A549 (cell line): ENCODE results near the gene NUB1. TPM values are rescaled to one million over a fixed set of nuclear protein-coding genes. Genes with fewer than 3 reads are reported as not detected.

Experiments used
- ATAC-seq, 2 experiments: fragments of 200-7000 bp in 1 of 2; fragments of >200 bp in 1 of 2; cut with Nextera tagmentation in 1 of 2; cut with Tn5 transposase in 1 of 2; 3 replicates each; pipeline versions ENCODE4 v1.8.0 to v1.9.1; 2018 to 2020; ENCODE audit warnings: mild to moderate bottlenecking in 1 of 2, moderate library complexity in 1 of 2
- CTCF ChIA-PET: fragments of 300-600 bp; sonication (Branson Sonifier 250); formaldehyde crosslinking; extraction: SDS; loops from one replicate; lab custom pipeline; 2021; ENCODE audit warnings: antibody characterized with exemption, inconsistent platforms; lab: Yijun Ruan, JAX
- POLR2A ChIA-PET: fragments of 350-600 bp; formaldehyde crosslinking; extraction: SDS; loops from one replicate; lab custom pipeline; 2021; ENCODE audit warnings: antibody characterized with exemption, inconsistent platforms; lab: Yijun Ruan, JAX
- DNase-seq, 2 experiments: peaks; one replicate each; pipeline versions ENCODE4 v3.0.0 to v3.0.0-alpha.2; 2011 to 2016; ENCODE audit warnings: low read depth in 1 of 2, low spot score in 1 of 2
- FAIRE-seq: peaks from 2 replicates; lab custom pipeline; 2011; peaks lifted over from hg19 to GRCh38; lab: Jason Lieb, UNC
- H3K27ac ChIP-seq, 2 experiments: fragments of >200 bp; sonication (Bioruptor Twin); formaldehyde crosslinking; 3 replicates each; pipeline ENCODE4 v1.5.1; 2016 to 2017
- H3K4me1 ChIP-seq: fragments of >200 bp; sonication (Bioruptor Twin); formaldehyde crosslinking; 3 replicates; pipeline ENCODE4 v1.6.1; 2016
- H3K4me2 ChIP-seq: fragments of >200 bp; sonication (Bioruptor Twin); formaldehyde crosslinking; 3 replicates; pipeline ENCODE4 v1.6.1; 2016
- H3K4me3 ChIP-seq: fragments of >200 bp; sonication (Bioruptor Twin); formaldehyde crosslinking; 3 replicates; pipeline ENCODE4 v1.5.1; 2016
- H3K9me3 ChIP-seq: fragments of >200 bp; sonication (Bioruptor Twin); formaldehyde crosslinking; 3 replicates; pipeline ENCODE4 v1.6.1; 2016
- ATOH8 ChIP-seq: fragments of 250-450 bp; sonication (Bioruptor Pico); IDR thresholded peaks from 2 replicates; pipeline ENCODE4 v1.5.0; 2020; ENCODE audit warnings: low read depth, mild to moderate bottlenecking, moderate library complexity
- BHLHE40 ChIP-seq: IDR thresholded peaks from 2 replicates; pipeline ENCODE4 v1.6.1; 2012; ENCODE audit warnings: low read depth, low read length, inconsistent platforms
- CEBPB ChIP-seq, 2 experiments: fragments of >200 bp in 1 of 2; sonication (Bioruptor Twin) in 1 of 2; formaldehyde crosslinking in 1 of 2; IDR thresholded peaks; 2 replicates each; pipeline ENCODE4 v1.6.1; 2012 to 2016
- CHD2 ChIP-seq: fragments of 150-350 bp; IDR thresholded peaks from 2 replicates; pipeline ENCODE4 v1.6.1; 2014; ENCODE audit warnings: low read length; ENCODE audit not compliant: partially characterized antibody
- EHF ChIP-seq: fragments of 250-450 bp; sonication (Bioruptor Pico); IDR thresholded peaks from 2 replicates; pipeline ENCODE4 v1.5.0; 2020; ENCODE audit warnings: mild to moderate bottlenecking
- ELK1 ChIP-seq: fragments of 150-350 bp; IDR thresholded peaks from 2 replicates; pipeline ENCODE4 v1.6.1; 2014; ENCODE audit warnings: low read depth, mild to moderate bottlenecking, low read length
- FOSL2 ChIP-seq, 2 experiments: fragments of 450-650 bp in 1 of 2; fragments of >200 bp in 1 of 2; sonication (Bioruptor Twin) in 1 of 2; formaldehyde crosslinking; IDR thresholded peaks; 2 replicates each; pipeline versions ENCODE4 v1.5.0 to v1.6.1; 2016 to 2020; ENCODE audit warnings: mild to moderate bottlenecking in 1 of 2, moderate library complexity in 1 of 2
- FOXS1 ChIP-seq: fragments of 250-450 bp; sonication (Bioruptor Pico); IDR thresholded peaks from 2 replicates; pipeline ENCODE4 v1.5.0; 2020; ENCODE audit warnings: mild to moderate bottlenecking, moderate library complexity
- HMGXB4 ChIP-seq: fragments of 250-450 bp; sonication (Bioruptor Pico); IDR thresholded peaks from 2 replicates; pipeline ENCODE4 v1.5.0; 2021; ENCODE audit warnings: mild to moderate bottlenecking, moderate library complexity, borderline replicate concordance
- JUN ChIP-seq, 2 experiments: fragments of >200 bp; sonication (Bioruptor Twin); formaldehyde crosslinking; IDR thresholded peaks; 2 replicates in 1 of 2; 3 replicates in 1 of 2; pipeline ENCODE4 v1.6.1; 2016 to 2017
- MAX ChIP-seq: IDR thresholded peaks from 2 replicates; pipeline ENCODE4 v1.6.1; 2012
- PBX3 ChIP-seq: IDR thresholded peaks from 2 replicates; pipeline ENCODE4 v1.6.1; 2012
- POLR2A ChIP-seq: IDR thresholded peaks from 2 replicates; pipeline ENCODE4 v1.6.1; 2012; ENCODE audit warnings: mild to moderate bottlenecking, low read length
- RFX5 ChIP-seq: fragments of 450-650 bp; IDR thresholded peaks from 2 replicates; pipeline ENCODE4 v1.7.1; 2014; ENCODE audit warnings: antibody characterized with exemption, mild to moderate bottlenecking, moderate library complexity
- SMC3 ChIP-seq: fragments of >200 bp; sonication (Bioruptor Twin); formaldehyde crosslinking; IDR thresholded peaks from 3 replicates; pipeline ENCODE4 v1.6.1; 2018; ENCODE audit warnings: inconsistent platforms
- SREBF2 ChIP-seq: fragments of 450-650 bp; IDR thresholded peaks from 2 replicates; pipeline ENCODE4 v1.6.1; 2014; ENCODE audit warnings: mild to moderate bottlenecking, moderate library complexity
- TFCP2L1 ChIP-seq: fragments of 250-450 bp; sonication (Bioruptor Pico); IDR thresholded peaks from 2 replicates; pipeline ENCODE4 v1.5.0; 2021; ENCODE audit warnings: mild to moderate bottlenecking
- ZC3H11A ChIP-seq: fragments of 450-650 bp; IDR thresholded peaks from 2 replicates; pipeline ENCODE4 v1.6.1; 2014; ENCODE audit warnings: antibody characterized with exemption, mild to moderate bottlenecking
- ZFP36 ChIP-seq: fragments of 450-650 bp; IDR thresholded peaks from 2 replicates; pipeline ENCODE4 v1.6.1; 2014; ENCODE audit warnings: borderline replicate concordance; ENCODE audit not compliant: partially characterized antibody
- ZSCAN20 ChIP-seq: fragments of 250-450 bp; sonication (Bioruptor Pico); IDR thresholded peaks from 2 replicates; pipeline ENCODE4 v1.8.0; 2022; ENCODE audit warnings: mild to moderate bottlenecking, moderate library complexity
- WGBS: methylation state at CpG from one replicate; pipeline ENCODE4 v1.1.6; 2017; ENCODE audit errors: missing lambda C conversion rate; 5-methylcytosine and 5-hydroxymethylcytosine counted together
- polyA plus RNA-seq, 4 experiments: library from polyadenylated mRNA; depleted of rRNA in 3 of 4; stranded (reverse); fragments of >200 nt; fragmentation: RNase III in 1 of 4; extraction: RNeasy Plus Mini Kit Qiagen cat#74134 plus additional on column Dnase treatment in 1 of 4; gene quantifications; 2 replicates in 3 of 4; 3 replicates in 1 of 4; pipeline ENCODE4 v1.2.3, GENCODE V29; 2011 to 2017

The NUB1 gene
- polyA plus RNA-seq, 2 of the 4 experiments (the other 2 are of a cell fraction) = 45.0 to 105 TPM

GRCh38 chr7:151376218-151376902 lies 34.7 kb downstream of the NUB1 start:
- ChIA-PET POLR2A (no interaction called here), CTCF (interaction anchor here (1.2 to 21.5 kb wide), 3 partner anchors 8 to 71 kb away, joined by 4 to 438 read pairs (median 24); partner anchors contain the start of gene CRYGN)
- no peak overlapping the region for H3K4me3 ChIP-seq

GRCh38 chr7:151377406-151377805 lies 35.8 kb downstream of the NUB1 start:
- no peaks in the 10 kb centered on the region for H3K9me3 ChIP-seq
- H3K4me2 ChIP-seq = no peak overlapping the region
- 0 out of 3 replicates have a peak, but pooled peaks cover 2% of the 10 kb centered on the region for H3K4me1 ChIP-seq
- POLR2A ChIA-PET = no interaction called here
- H3K27ac ChIP-seq = no peak overlapping the region
- FAIRE-seq = no peak
- no peak overlapping the region for H3K4me3 ChIP-seq
- TF ChIP-seq HMGXB4 (CRISPR knock-in tag) (no peak), BHLHE40 (no peak), FOSL2 (IDR thresholded peaks at IDR 0.05) (no peak), FOSL2 (CRISPR knock-in tag; IDR thresholded peaks at IDR 0.05) (no peak), ZC3H11A (no peak), ZSCAN20 (CRISPR knock-in tag) (no peak), CEBPB (IDR thresholded peaks at IDR 0.05) (no peak), MAX (no peak), JUN (IDR thresholded peaks at IDR 0.05) (no peak)
- TF ChIP-seq, all 56 proteins: peak for 0
- DNase-seq (no peak), ATAC-seq (no peak)
- WGBS = 87% methylated on average over 12 of the region's 12 CpGs
- CTCF ChIA-PET = interaction anchor here (5.3 to 21.5 kb wide), 2 partner anchors 9 to 70 kb away, joined by 24 to 438 read pairs; partner anchors contain the start of gene CRYGN

More at GRCh38 chr7:151376218-151376902, 34.7 kb downstream of the NUB1 start:
- no peak for ATAC-seq
- DNase-seq = no peak
- no peak for FAIRE-seq
- Histone ChIP-seq H3K27ac (no peak overlapping the region), H3K4me1 (no peaks in the 10 kb centered on the region), H3K9me3 (no peaks in the 10 kb centered on the region), H3K4me2 (no peak overlapping the region)
- WGBS = 92% methylated on average over 32 of the region's 33 CpGs
- no peak for TF ChIP-seq ELK1
- no peak for TF ChIP-seq FOXS1 (CRISPR knock-in tag)
- TF ChIP-seq PBX3 = no peak
- no peak for TF ChIP-seq TFCP2L1 (CRISPR knock-in tag)
- no peak for TF ChIP-seq BHLHE40
- no peak for TF ChIP-seq ZFP36
- TF ChIP-seq POLR2A = no peak
- no peak for TF ChIP-seq ATOH8 (CRISPR knock-in tag)
- TF ChIP-seq EHF (CRISPR knock-in tag) = no peak
- no peak for TF ChIP-seq CHD2
- TF ChIP-seq RFX5 = no peak
- TF ChIP-seq SREBF2 = no peak
- TF ChIP-seq SMC3 = no peak
- TF ChIP-seq, all 56 proteins: peak for 0
